SK-N-SH (cell line): Measurements from ENCODE around the gene FAM120A. TPM values are rescaled to one million over a fixed set of nuclear protein-coding genes. Genes with fewer than 3 reads are reported as not detected.
A peak's percentile ranks its signal among the peaks of the same experiment; 100 is the strongest.

Experiments
- CTCF ChIA-PET: fragments of 300-600, 350-600 bp; formaldehyde crosslinking; extraction: SDS; loops from one replicate; lab custom pipeline; 2021; lab: Yijun Ruan, JAX
- POLR2A ChIA-PET: fragments of 350-600 bp; sonication (Branson Sonifier 250); formaldehyde crosslinking; extraction: SDS; loops from one replicate; lab custom pipeline; 2020; ENCODE audit warnings: antibody characterized with exemption, inconsistent platforms; lab: Yijun Ruan, JAX
- DNase-seq: peaks from one replicate; pipeline ENCODE4 v3.0.0; 2012
- H2AFZ ChIP-seq: fragments of 200-600 bp; sonication (generic); 2 replicates; pipeline ENCODE4 v1.8.1; 2016; ENCODE audit warnings: antibody characterized with exemption, mild to moderate bottlenecking, low read depth
- H3F3A ChIP-seq: fragments of 200-600 bp; sonication (generic); replicated peaks from 2 replicates; pipeline ENCODE3; 2016; ENCODE audit warnings: antibody characterized with exemption, mild to moderate bottlenecking; ENCODE audit not compliant: insufficient read depth
- H3K27ac ChIP-seq, 2 experiments: fragments of 200-500 bp in 1 of 2; fragments of 200-600 bp in 1 of 2; sonication (Bioruptor generic) in 1 of 2; sonication (generic), shearing (Covaris generic) in 1 of 2; 2 replicates each; pipeline versions ENCODE4 v1.5.1 to v1.6.1; 2014 to 2016; ENCODE audit warnings: low read depth in 2 of 2, inconsistent platforms in 1 of 2, low read length in 1 of 2, mild to moderate bottlenecking in 1 of 2, mixed read lengths in 1 of 2
- H3K27me3 ChIP-seq: fragments of 200-600 bp; sonication (generic), shearing (Covaris generic); 2 replicates; pipeline ENCODE4 v1.6.1; 2016; ENCODE audit warnings: mixed run types; ENCODE audit not compliant: insufficient read depth
- H3K36me3 ChIP-seq, 2 experiments: fragments of 200-500 bp in 1 of 2; fragments of 200-600 bp in 1 of 2; sonication (Bioruptor generic) in 1 of 2; sonication (generic) in 1 of 2; replicated peaks in 1 of 2; 2 replicates each; pipeline versions ENCODE3 to v1.5.1; 2014 to 2016; ENCODE audit warnings: low read length in 1 of 2, mild to moderate bottlenecking in 1 of 2; ENCODE audit not compliant: insufficient read depth in 2 of 2, control insufficient read depth in 1 of 2
- H3K4me1 ChIP-seq, 2 experiments: fragments of 200-500 bp in 1 of 2; fragments of 200-600 bp in 1 of 2; sonication (Bioruptor generic) in 1 of 2; sonication (generic), shearing (Covaris generic) in 1 of 2; 2 replicates each; pipeline versions ENCODE4 v1.5.1 to v1.6.1; 2014 to 2016; ENCODE audit warnings: low read depth in 1 of 2, low read length in 1 of 2, mixed run types in 1 of 2; ENCODE audit not compliant: insufficient read depth in 2 of 2, control insufficient read depth in 1 of 2
- H3K4me2 ChIP-seq: fragments of 200-600 bp; sonication (generic), shearing (Covaris generic); 2 replicates; pipeline ENCODE4 v1.6.1; 2017; ENCODE audit warnings: mixed run types
- H3K4me3 ChIP-seq, 2 experiments: fragments of 200-500 bp in 1 of 2; fragments of 200-600 bp in 1 of 2; sonication (Bioruptor generic) in 1 of 2; sonication (generic), shearing (Covaris generic) in 1 of 2; 2 replicates each; pipeline versions ENCODE4 v1.5.1 to v1.8.1; 2014 to 2016; ENCODE audit warnings: low read depth in 2 of 2, inconsistent platforms in 1 of 2, low read length in 1 of 2, mild to moderate bottlenecking in 1 of 2, mixed read lengths in 1 of 2, moderate library complexity in 1 of 2
- H3K79me2 ChIP-seq: fragments of 200-600 bp; sonication (generic); 2 replicates; pipeline ENCODE4 v1.8.1; 2017; ENCODE audit warnings: mild to moderate bottlenecking; ENCODE audit not compliant: insufficient read depth
- H3K9ac ChIP-seq: fragments of 200-600 bp; sonication (generic); 2 replicates; pipeline ENCODE4 v1.6.1; 2017; ENCODE audit warnings: mixed run types
- H3K9me2 ChIP-seq: fragments of 200-600 bp; sonication (generic); 2 replicates; pipeline ENCODE4 v1.6.1; 2017; ENCODE audit warnings: mixed run types
- H3K9me3 ChIP-seq: fragments of 200-600 bp; sonication (generic); 2 replicates; pipeline ENCODE4 v1.6.1; 2017; ENCODE audit warnings: mixed run types, mild to moderate bottlenecking, moderate library complexity
- H4K20me1 ChIP-seq: fragments of 200-600 bp; sonication (generic); 2 replicates; pipeline ENCODE4 v1.6.1; 2017; ENCODE audit warnings: mild to moderate bottlenecking, mixed run types; ENCODE audit not compliant: insufficient read depth
- CTCF ChIP-seq: fragments of 200-600 bp; sonication (generic); IDR thresholded peaks from 2 replicates; pipeline ENCODE4 v1.6.1; 2017; ENCODE audit warnings: antibody characterized with exemption, mild to moderate bottlenecking, moderate library complexity
- ELF1 ChIP-seq: IDR thresholded peaks from 2 replicates; pipeline ENCODE4 v1.4.0; 2012
- EP300 ChIP-seq, 2 experiments: IDR thresholded peaks; 2 replicates each; pipeline versions ENCODE4 v1.4.0 to v1.6.1; 2012; ENCODE audit warnings: borderline replicate concordance in 1 of 2, low read depth in 1 of 2, low read length in 1 of 2
- FOSL2 ChIP-seq: IDR thresholded peaks from 2 replicates; pipeline ENCODE4 v1.4.0; 2012; ENCODE audit warnings: low read depth, mild to moderate bottlenecking, moderate library complexity, borderline replicate concordance
- GABPA ChIP-seq: IDR thresholded peaks from 2 replicates; pipeline ENCODE4 v1.4.0; 2012; ENCODE audit warnings: low read depth, mild to moderate bottlenecking
- NFIC ChIP-seq: IDR thresholded peaks from 2 replicates; pipeline ENCODE4 v1.4.0; 2012; ENCODE audit warnings: borderline replicate concordance
- POLR2AphosphoS5 ChIP-seq: IDR thresholded peaks from 2 replicates; pipeline ENCODE4 v1.6.1; 2012; ENCODE audit warnings: low read depth, low read length
- REST ChIP-seq: IDR thresholded peaks from 2 replicates; pipeline ENCODE4 v1.6.1; 2012; ENCODE audit warnings: mild to moderate bottlenecking, low read depth, low read length, moderate library complexity
- RXRA ChIP-seq: IDR thresholded peaks from 2 replicates; pipeline ENCODE4 v1.4.0; 2012; ENCODE audit warnings: low read depth, mild to moderate bottlenecking, borderline replicate concordance
- SIN3A ChIP-seq: IDR thresholded peaks from 2 replicates; pipeline ENCODE4 v1.6.1; 2012; ENCODE audit warnings: low read depth, mild to moderate bottlenecking, low read length, moderate library complexity, borderline replicate concordance
- SMC3 ChIP-seq: IDR thresholded peaks from 2 replicates; pipeline ENCODE4 v1.6.1; 2012; ENCODE audit warnings: low read depth, low read length, improper control_type of control experiment
- TAF1 ChIP-seq: IDR thresholded peaks from 2 replicates; pipeline ENCODE4 v1.6.1; 2012; ENCODE audit warnings: low read depth, mild to moderate bottlenecking, low read length, moderate library complexity, borderline replicate concordance
- TCF12 ChIP-seq: IDR thresholded peaks from 2 replicates; pipeline ENCODE4 v1.4.0; 2012
- TEAD4 ChIP-seq: IDR thresholded peaks from 2 replicates; pipeline ENCODE4 v1.4.0; 2012; ENCODE audit warnings: mild to moderate bottlenecking, borderline replicate concordance; ENCODE audit not compliant: insufficient read depth
- USF1 ChIP-seq: IDR thresholded peaks from 2 replicates; pipeline ENCODE4 v1.4.0; 2012; ENCODE audit warnings: low read depth, borderline replicate concordance
- YY1 ChIP-seq: IDR thresholded peaks from 2 replicates; pipeline ENCODE4 v1.4.0; 2012; ENCODE audit warnings: low read depth, mild to moderate bottlenecking
- WGBS: methylation state at CpG from one replicate; pipeline ENCODE4 v1.1.6; 2017; ENCODE audit warnings: low lambda C conversion rate; 5-methylcytosine and 5-hydroxymethylcytosine counted together
- polyA plus RNA-seq, 3 experiments: library from polyadenylated mRNA; depleted of rRNA; stranded (reverse); fragments of >200 nt; gene quantifications; 2 replicates each; pipeline ENCODE4 v1.2.3, GENCODE V29; 2012

FAM120A gene
- polyA plus RNA-seq, 1 of the 3 experiments (the other 2 are of a cell fraction): 58.6 TPM

GRCh38 chr9:93541005-93541404, 89.5 kb downstream of the FAM120A start:
- no peak overlapping the region for H3K4me2 ChIP-seq
- DNase-seq: no peak
- H3K4me1 ChIP-seq: peaks cover 0 to 11% of the 10 kb centered on the region in 2 experiments; a peak in 2 of 4 replicates
- peaks cover 11% of the 10 kb centered on the region; the same call in 1 of the 2 replicates for H3K79me2 ChIP-seq
- no peaks in the 10 kb centered on the region for H3K27me3 ChIP-seq
- no peaks in the 10 kb centered on the region for H3K9me2 ChIP-seq
- peaks cover 33 to 65% of the 10 kb centered on the region in 2 experiments for H3K36me3 ChIP-seq
- ChIA-PET CTCF (no interaction called here), POLR2A (no interaction called here)
- H3K9ac ChIP-seq: no peak overlapping the region
- H3F3A ChIP-seq: no peaks in the 10 kb centered on the region
- H4K20me1 ChIP-seq: no peaks in the 10 kb centered on the region
- H2AFZ ChIP-seq: no peak overlapping the region
- H3K9me3 ChIP-seq: no peaks in the 10 kb centered on the region
- no peak overlapping the region for H3K4me3 ChIP-seq
- no peak overlapping the region for H3K27ac ChIP-seq
- no peak for TF ChIP-seq REST
- no peak for TF ChIP-seq YY1
- TF ChIP-seq TCF12: no peak
- no peak for TF ChIP-seq RXRA
- TF ChIP-seq NFIC: no peak
- no peak for TF ChIP-seq TEAD4
- no peak for TF ChIP-seq GABPA
- no peak for TF ChIP-seq TAF1
- 95% methylated on average over 4 of the region's 4 CpGs for WGBS

GRCh38 chr9:93541581-93542349, 90.3 kb downstream of the FAM120A start:
- CTCF ChIA-PET: interaction anchor here (1.5 kb wide), 1 partner anchor 25 kb away, joined by 5 read pairs; no protein-coding TSS in a partner anchor
- Histone ChIP-seq H3K9ac (no peak overlapping the region), H3K27ac (peak overlapping the region in 1 of 2 experiments; percentile 34; a peak in 1 of 4 replicates), H3K4me3 (no peak overlapping the region), H3K9me2 (no peaks in the 10 kb centered on the region), H2AFZ (no peak overlapping the region), H3K27me3 (no peaks in the 10 kb centered on the region), H3F3A (no peaks in the 10 kb centered on the region), H3K9me3 (no peaks in the 10 kb centered on the region), H3K4me1 (peaks cover 0 to 11% of the 10 kb centered on the region in 2 experiments; a peak in 2 of 4 replicates), H3K4me2 (no peak overlapping the region), H3K36me3 (peaks cover 28 to 63% of the 10 kb centered on the region in 2 experiments), H3K79me2 (peaks cover 10% of the 10 kb centered on the region; the same call in 1 of the 2 replicates), H4K20me1 (no peaks in the 10 kb centered on the region)
- POLR2A ChIA-PET: no interaction called here
- DNase-seq: peak; percentile 58
- WGBS: 91% methylated on average over 8 of the region's 8 CpGs
- no peak for TF ChIP-seq SIN3A
- no peak for TF ChIP-seq REST
- no peak for TF ChIP-seq YY1
- no peak for TF ChIP-seq TEAD4
- TF ChIP-seq POLR2AphosphoS5: no peak
- TF ChIP-seq SMC3: no peak
- no peak for TF ChIP-seq USF1
- TF ChIP-seq FOSL2: no peak
- no peak for TF ChIP-seq EP300 (IDR thresholded peaks at IDR 0.05; ENCODE audit: borderline replicate concordance in 1 of 2, low read depth in 1 of 2, low read length in 1 of 2)
- TF ChIP-seq ELF1: no peak
- TF ChIP-seq CTCF: no peak
